Activated CD4-positive, alpha-beta T cell treated with anti-CD3 and anti-CD28 coated beads, Interleukin-2, amount 50 U/mL, for 48 hours (primary cell): ENCODE data around the gene CRYGS.
"Not testable (repeated sequence)": the region's sequence is repeated elsewhere in the genome, so short reads cannot be mapped to it uniquely, and the experiment has no call there.

Experiments used
- DNase-seq, 2 experiments: peaks; one replicate each; pipeline ENCODE4 v3.0.0-alpha.2; 2020

The CRYGS gene

GRCh38 chr3:186551387-186551786, 7.2 kb upstream of the CRYGS start:
- no peak for DNase-seq

- no peak for DNase-seq
Measured at GRCh38 chr3:186549497-186549896, 5.3 kb upstream of the CRYGS start.

DNA sequence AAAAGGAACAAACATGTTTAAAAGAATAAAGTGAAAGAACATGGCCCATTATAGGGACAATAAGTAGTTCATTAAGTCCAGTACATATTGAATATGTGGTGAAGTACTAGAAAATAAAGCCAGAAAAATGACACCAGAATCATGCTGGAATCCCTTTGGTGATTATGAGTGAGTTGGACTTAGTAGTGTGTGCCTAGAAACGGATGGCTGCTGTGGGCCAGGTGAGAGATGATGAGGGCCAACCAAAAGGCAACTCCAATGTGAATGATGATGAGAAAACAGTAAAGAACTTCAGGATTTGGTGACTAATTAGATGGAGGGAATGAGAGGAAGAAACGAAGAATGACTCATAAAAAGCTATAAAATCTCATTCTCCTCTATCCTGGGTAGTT, 3.3 kb downstream of the CRYGS start:
- no peak for DNase-seq

GRCh38 chr3:186540221-186540834, 3.9 kb downstream of the CRYGS start:
- DNase-seq, result peak; percentile 79 to 87

DNA sequence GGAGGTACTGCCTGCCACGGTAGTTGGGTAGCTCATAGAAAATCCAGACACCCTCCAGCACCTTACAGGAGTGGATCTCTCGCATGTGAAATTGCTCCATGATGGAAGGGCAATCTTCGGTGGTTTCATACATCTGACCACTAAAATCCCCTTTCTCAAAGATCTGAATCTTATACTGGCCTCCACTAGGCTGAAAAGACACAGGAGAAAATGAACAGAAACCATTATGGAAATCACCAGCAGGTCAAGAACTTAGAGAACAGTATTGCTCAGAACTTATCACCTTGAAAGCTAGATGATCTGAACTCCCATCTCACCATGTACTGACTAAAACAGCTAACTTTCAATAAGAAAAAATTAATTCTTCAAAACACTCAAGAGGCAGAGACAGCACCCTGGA, 5.4 kb downstream of the CRYGS start:
- no peak for DNase-seq

GRCh38 chr3:186536883-186537844, 7.0 kb downstream of the CRYGS start:
- DNase-seq, result no peak

DNA sequence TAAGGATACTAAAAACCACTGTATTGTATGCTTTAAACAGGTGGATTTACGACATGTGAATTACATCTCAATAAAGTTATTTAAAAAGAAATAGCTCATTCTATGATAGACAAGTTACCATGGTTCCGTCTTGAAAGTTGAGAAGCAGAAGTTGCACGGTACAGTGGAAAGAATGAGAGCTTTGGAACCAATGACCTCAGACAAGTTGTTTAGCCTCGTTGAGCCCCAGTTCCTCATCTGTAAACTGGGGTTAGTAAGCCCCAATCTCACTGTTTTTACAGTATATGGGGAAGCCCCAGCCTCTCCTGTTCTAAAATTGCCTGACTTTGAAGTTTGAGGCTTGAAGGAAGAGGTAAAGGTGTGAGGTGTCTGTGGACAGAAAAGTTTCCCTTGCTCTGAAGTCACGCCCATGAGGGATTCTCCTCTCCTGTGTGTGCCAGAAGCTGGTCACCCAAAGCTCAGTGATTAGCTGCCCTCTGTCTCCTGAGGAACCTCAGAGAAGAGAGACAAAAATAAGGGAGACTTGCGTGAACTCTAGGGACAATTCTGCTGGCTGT, 10.0 kb downstream of the CRYGS start:
- DNase-seq, result peak; percentile 40 to 67

DNA sequence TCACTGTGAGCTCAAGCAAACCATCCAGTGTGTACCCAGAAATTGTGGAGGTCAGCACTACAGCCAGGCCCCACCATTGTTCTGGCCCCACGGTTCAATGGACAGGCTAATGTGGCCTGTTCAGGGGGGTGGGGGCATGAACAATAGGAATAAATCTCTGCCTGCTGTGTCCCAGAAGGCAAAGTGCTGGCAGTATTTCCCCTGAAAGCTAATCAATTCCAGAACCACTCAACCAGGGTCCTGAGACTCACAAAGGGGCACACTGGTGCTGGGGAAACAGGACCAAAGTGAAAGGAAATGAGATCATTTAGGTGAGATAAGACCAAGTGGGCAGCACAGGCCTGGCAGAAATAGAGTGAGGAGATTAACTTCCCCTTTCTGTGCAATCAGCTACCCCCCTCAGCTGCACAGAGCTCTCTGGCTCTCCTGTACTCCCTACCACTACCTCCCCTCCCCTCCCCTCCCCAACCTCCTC, 11.5 kb downstream of the CRYGS start:
- DNase-seq, result no peak

GRCh38 chr3:186531694-186532093, 12.5 kb downstream of the CRYGS start:
- DNase-seq, result not testable (repeated sequence)

GRCh38 chr3:186530415-186530814, 13.8 kb downstream of the CRYGS start:
- no peak for DNase-seq

DNA sequence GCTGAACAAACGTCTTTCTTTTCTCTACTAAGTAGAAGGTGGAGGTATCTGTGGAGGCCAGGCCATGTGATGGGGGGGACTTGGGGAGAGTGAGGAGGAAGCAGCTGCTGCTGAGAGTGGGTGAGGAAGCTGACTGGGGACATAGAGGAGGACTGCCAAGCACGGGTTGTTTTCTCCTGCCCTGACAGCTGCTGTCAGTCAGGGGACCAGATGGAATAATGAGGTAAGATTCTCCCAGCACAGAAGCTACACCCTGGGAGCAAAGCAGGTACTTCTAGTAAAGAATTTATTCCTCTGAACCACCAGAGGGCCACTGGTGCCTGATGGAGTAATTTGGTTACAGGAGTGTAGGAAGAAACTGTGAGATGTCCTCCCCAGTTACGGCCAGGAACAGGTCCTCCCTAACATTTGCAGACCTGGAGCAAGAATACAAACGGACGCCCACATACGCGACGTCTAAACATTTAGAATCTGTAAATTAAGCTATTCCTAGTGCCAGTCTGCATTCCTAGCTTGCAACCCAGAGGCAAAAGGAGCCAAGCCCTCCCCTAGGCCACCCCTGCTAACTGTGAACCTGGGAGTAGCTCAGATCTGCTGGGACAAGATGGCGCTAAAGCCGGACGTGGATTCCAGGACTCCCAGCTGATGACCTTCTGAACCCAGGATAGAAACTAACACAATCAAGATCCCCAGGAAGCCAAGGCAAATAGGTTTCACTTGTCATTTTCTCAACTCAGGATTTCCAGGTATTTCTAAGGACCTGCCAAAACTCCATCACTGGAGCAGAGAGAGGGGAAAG, 14.8 kb downstream of the CRYGS start:
- DNase-seq, result no peak

DNA sequence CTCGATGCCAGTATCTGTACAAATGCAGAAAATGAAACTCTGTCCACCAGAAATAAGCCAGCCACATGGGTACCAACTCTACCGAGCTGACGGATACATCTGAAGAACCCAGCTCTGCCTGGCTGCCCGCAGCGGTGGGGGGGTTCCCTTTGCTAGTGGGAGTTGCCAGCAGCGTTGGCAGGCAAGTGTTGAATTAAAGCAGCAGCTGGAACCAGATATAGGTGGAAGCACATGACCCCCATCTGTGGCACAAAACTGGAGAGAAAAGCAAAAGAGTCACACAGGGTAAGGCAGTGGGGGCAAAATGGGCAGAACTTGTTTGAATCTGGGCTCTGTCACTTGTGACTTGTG, 17.9 kb downstream of the CRYGS start:
- DNase-seq, result no peak

- DNase-seq, result no peak
Measured at GRCh38 chr3:186525369-186526255, 18.6 kb downstream of the CRYGS start.

DNA sequence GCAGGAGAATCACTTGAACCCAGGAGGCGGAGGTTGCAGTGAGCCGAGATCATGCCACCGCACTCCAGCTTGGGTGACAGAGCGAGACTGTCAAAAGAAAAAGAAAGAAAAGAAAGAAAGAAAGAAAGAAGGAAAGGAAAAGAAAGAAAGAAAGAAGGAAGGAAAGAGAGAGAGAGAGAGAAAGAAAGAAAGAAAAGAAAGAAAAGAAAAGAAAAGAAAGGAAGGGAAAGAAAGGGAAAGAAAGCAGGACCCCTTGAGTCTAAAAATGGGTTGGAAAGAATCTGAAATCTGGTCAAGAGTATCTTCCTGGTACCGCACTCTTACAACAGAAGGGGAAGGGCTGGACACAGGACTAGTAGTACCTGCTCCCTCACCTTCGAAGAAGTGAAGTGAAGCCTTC, 19.6 kb downstream of the CRYGS start:
- DNase-seq, result no peak

GRCh38 chr3:186523434-186523833, 20.7 kb downstream of the CRYGS start:
- no peak for DNase-seq

DNA sequence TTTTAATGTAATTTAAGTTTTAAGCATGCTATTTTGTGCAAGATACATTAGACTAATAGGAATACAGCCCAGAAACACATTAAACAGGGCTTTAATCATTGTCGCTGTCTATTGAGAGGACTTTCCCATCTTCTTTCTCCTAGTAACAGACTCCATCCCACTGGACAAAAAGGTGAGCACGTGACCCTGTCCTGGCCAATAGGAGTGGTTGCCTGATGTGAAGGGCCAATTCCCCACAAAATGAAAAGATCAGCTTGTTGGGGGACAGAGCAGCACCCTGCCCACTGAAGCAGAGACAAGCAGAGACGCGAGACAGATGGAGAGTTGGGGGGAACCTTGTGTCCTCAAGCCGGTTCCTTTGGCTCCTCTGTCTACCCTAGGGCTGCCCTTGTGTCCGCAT, 21.2 kb downstream of the CRYGS start:
- DNase-seq, result no peak

GRCh38 chr3:186520957-186521842, 23.0 kb downstream of the CRYGS start:
- peak; percentile 64 to 79 for DNase-seq

DNA sequence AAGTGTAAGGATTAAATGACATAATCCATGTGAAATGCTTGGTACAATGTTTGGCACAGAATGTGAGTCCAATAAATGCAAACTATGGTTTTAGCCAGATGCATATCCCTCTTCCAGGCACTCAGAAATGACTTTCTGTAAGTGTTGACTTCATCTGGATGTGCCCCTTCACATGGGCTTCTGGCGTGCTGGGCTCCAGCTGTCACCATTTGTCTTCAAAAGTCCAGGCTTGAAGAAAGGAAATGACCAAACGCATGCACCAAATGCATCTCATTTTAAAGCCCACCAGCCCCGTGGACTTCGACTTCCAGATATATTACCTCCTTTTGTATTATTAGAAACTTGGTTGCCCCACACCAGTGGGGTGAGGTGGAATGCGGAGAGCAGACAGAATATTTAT, 23.7 kb downstream of the CRYGS start:
- DNase-seq, result no peak

- peak; percentile 63 to 71 for DNase-seq
Measured at GRCh38 chr3:186519021-186519658, 25.0 kb downstream of the CRYGS start.

GRCh38 chr3:186517218-186517617, 27.0 kb downstream of the CRYGS start:
- DNase-seq, result peak in 1 of 2 experiments; percentile 22
